Mucosa of rectum (tissue), 2 donors: ENCODE data around the gene MAGI1.

Experiments used
- H3K27ac ChIP-seq, 2 donors: one replicate each; pipeline ENCODE4 v1.7.0; 2013; ENCODE audit warnings: inconsistent platforms in 2 of 2, low read depth in 2 of 2, low read length in 2 of 2
- H3K27me3 ChIP-seq, 2 donors: one replicate each; pipeline ENCODE4 v1.7.0; 2013; ENCODE audit warnings: low read length in 2 of 2; ENCODE audit not compliant: control insufficient read depth in 2 of 2, insufficient read depth in 2 of 2
- H3K36me3 ChIP-seq, 2 donors: one replicate each; pipeline ENCODE4 v1.7.0; 2013; ENCODE audit warnings: low read length in 2 of 2; ENCODE audit not compliant: control insufficient read depth in 2 of 2, insufficient read depth in 2 of 2
- H3K4me1 ChIP-seq, 2 donors: one replicate each; pipeline ENCODE4 v1.7.0; 2013; ENCODE audit warnings: low read length in 2 of 2, mild to moderate bottlenecking in 1 of 2; ENCODE audit not compliant: control insufficient read depth in 2 of 2, insufficient read depth in 2 of 2
- H3K4me3 ChIP-seq, 2 donors: one replicate each; pipeline ENCODE4 v1.7.0; 2013; ENCODE audit warnings: low read length in 2 of 2
- H3K9ac ChIP-seq, 2 donors: one replicate each; pipeline ENCODE4 v1.7.0; 2013; ENCODE audit warnings: low read length in 2 of 2, low read depth in 1 of 2, mild to moderate bottlenecking in 1 of 2
- H3K9me3 ChIP-seq, 2 donors: one replicate each; pipeline ENCODE4 v1.7.0; 2013; ENCODE audit warnings: low read length in 2 of 2; ENCODE audit not compliant: control insufficient read depth in 2 of 2
- donor health status: healthy.
- donor health status: Normal muscosa, but diverticular disease.

MAGI1 gene

GRCh38 chr3:65466300-65466988 is 572.3 kb downstream of the MAGI1 start:
- H3K9me3 ChIP-seq = no peaks in the 10 kb centered on the region
- no peaks in the 10 kb centered on the region for H3K36me3 ChIP-seq
- no peaks in the 10 kb centered on the region for H3K27me3 ChIP-seq
- H3K4me3 ChIP-seq = no peak overlapping the region
- no peaks in the 10 kb centered on the region for H3K4me1 ChIP-seq
- H3K9ac ChIP-seq = no peak overlapping the region
- no peak overlapping the region for H3K27ac ChIP-seq

- H3K27ac ChIP-seq = no peak overlapping the region
- H3K36me3 ChIP-seq = no peaks in the 10 kb centered on the region
- H3K9me3 ChIP-seq = no peaks in the 10 kb centered on the region
- H3K4me1 ChIP-seq = no peaks in the 10 kb centered on the region
- no peak overlapping the region for H3K9ac ChIP-seq
- H3K27me3 ChIP-seq = no peaks in the 10 kb centered on the region
- no peak overlapping the region for H3K4me3 ChIP-seq
These were observed 588.8 kb downstream of the MAGI1 start for GRCh38 chr3:65449841-65450428.

GRCh38 chr3:65448120-65448519 is 590.6 kb downstream of the MAGI1 start:
- Histone ChIP-seq H3K27ac (no peak overlapping the region), H3K4me1 (no peaks in the 10 kb centered on the region)

GRCh38 chr3:65445573-65446169 is 593.0 kb downstream of the MAGI1 start:
- Histone ChIP-seq H3K4me3 (no peak overlapping the region), H3K36me3 (no peaks in the 10 kb centered on the region), H3K27me3 (no peaks in the 10 kb centered on the region), H3K4me1 (no peaks in the 10 kb centered on the region), H3K27ac (no peak overlapping the region), H3K9ac (no peak overlapping the region), H3K9me3 (no peaks in the 10 kb centered on the region)

More at GRCh38 chr3:65448120-65448519, 590.6 kb downstream of the MAGI1 start:
- H3K36me3 ChIP-seq = no peaks in the 10 kb centered on the region
- H3K9ac ChIP-seq = no peak overlapping the region
- no peaks in the 10 kb centered on the region for H3K27me3 ChIP-seq
- no peak overlapping the region for H3K4me3 ChIP-seq
- no peaks in the 10 kb centered on the region for H3K9me3 ChIP-seq

- no peaks in the 10 kb centered on the region for H3K9me3 ChIP-seq
These were observed 594.3 kb downstream of the MAGI1 start for GRCh38 chr3:65444447-65444815.

GRCh38 chr3:65443739-65444446 is 594.8 kb downstream of the MAGI1 start:
- Histone ChIP-seq H3K9me3 (no peaks in the 10 kb centered on the region), H3K27me3 (no peaks in the 10 kb centered on the region), H3K36me3 (no peaks in the 10 kb centered on the region), H3K4me1 (no peaks in the 10 kb centered on the region), H3K27ac (no peak overlapping the region), H3K9ac (no peak overlapping the region), H3K4me3 (no peak overlapping the region)

More at GRCh38 chr3:65444447-65444815, 594.3 kb downstream of the MAGI1 start:
- Histone ChIP-seq H3K4me3 (no peak overlapping the region), H3K9ac (no peak overlapping the region), H3K27me3 (no peaks in the 10 kb centered on the region), H3K4me1 (no peaks in the 10 kb centered on the region), H3K27ac (no peak overlapping the region), H3K36me3 (no peaks in the 10 kb centered on the region)

- Histone ChIP-seq H3K9me3 (no peaks in the 10 kb centered on the region), H3K4me3 (no peak overlapping the region), H3K27me3 (no peaks in the 10 kb centered on the region), H3K4me1 (no peaks in the 10 kb centered on the region), H3K9ac (no peak overlapping the region), H3K27ac (no peak overlapping the region), H3K36me3 (no peaks in the 10 kb centered on the region)
These were observed 599.0 kb downstream of the MAGI1 start for GRCh38 chr3:65439641-65440284.

GRCh38 chr3:65438612-65439011 is 600.1 kb downstream of the MAGI1 start:
- H3K9me3 ChIP-seq = no peaks in the 10 kb centered on the region
- H3K4me3 ChIP-seq = no peak overlapping the region
- H3K27ac ChIP-seq = no peak overlapping the region
- no peaks in the 10 kb centered on the region for H3K4me1 ChIP-seq
- no peaks in the 10 kb centered on the region for H3K36me3 ChIP-seq
- H3K9ac ChIP-seq = no peak overlapping the region
- no peaks in the 10 kb centered on the region for H3K27me3 ChIP-seq

GRCh38 chr3:65438096-65438495 is 600.6 kb downstream of the MAGI1 start:
- Histone ChIP-seq H3K9me3 (no peaks in the 10 kb centered on the region), H3K4me1 (no peaks in the 10 kb centered on the region), H3K36me3 (no peaks in the 10 kb centered on the region), H3K27me3 (no peaks in the 10 kb centered on the region), H3K4me3 (no peak overlapping the region), H3K27ac (no peak overlapping the region), H3K9ac (no peak overlapping the region)

- no peak overlapping the region for H3K9ac ChIP-seq
- no peak overlapping the region for H3K4me3 ChIP-seq
- no peaks in the 10 kb centered on the region for H3K9me3 ChIP-seq
- H3K27me3 ChIP-seq = no peaks in the 10 kb centered on the region
- peaks cover 0 to 4% of the 10 kb centered on the region in 2 donors for H3K36me3 ChIP-seq
- H3K4me1 ChIP-seq = no peaks in the 10 kb centered on the region
- no peak overlapping the region for H3K27ac ChIP-seq
These were observed 602.1 kb downstream of the MAGI1 start for GRCh38 chr3:65436580-65436979.
